HepG2 (cell line): ENCODE results near the gene VPS29. TPM values are rescaled to one million over a fixed set of nuclear protein-coding genes. Genes with fewer than 3 reads are reported as not detected.

Experiments used
- CEBPG ChIP-seq: IDR thresholded peaks from 2 replicates; pipeline ENCODE4 v1.6.1; 2016
- FOXO1 ChIP-seq: sonication (generic); formaldehyde crosslinking; IDR thresholded peaks from 2 replicates; pipeline ENCODE4 v1.4.0; 2020; ENCODE audit warnings: missing genetic modification reagents
- GATA4 ChIP-seq: sonication (generic); IDR thresholded peaks from 2 replicates; pipeline ENCODE4 v1.6.1; 2016; ENCODE audit warnings: antibody characterized with exemption, low read depth, borderline replicate concordance
- MTF2 ChIP-seq: sonication (generic); formaldehyde crosslinking; IDR thresholded peaks from 2 replicates; pipeline ENCODE4 v1.5.0; 2020; ENCODE audit warnings: missing genetic modification reagents, borderline replicate concordance
- MXD4 ChIP-seq: IDR thresholded peaks from 2 replicates; pipeline ENCODE4 v1.6.1; 2016; ENCODE audit warnings: mild to moderate bottlenecking, missing biosample characterization, missing genetic modification reagents
- PHF20 ChIP-seq: sonication (generic); formaldehyde crosslinking; IDR thresholded peaks from 2 replicates; pipeline ENCODE4 v1.5.0; 2020; ENCODE audit warnings: mild to moderate bottlenecking, missing genetic modification reagents
- ZNF326 ChIP-seq: sonication (generic); formaldehyde crosslinking; IDR thresholded peaks from 2 replicates; pipeline ENCODE4 v1.4.0; 2020; ENCODE audit warnings: missing genetic modification reagents, borderline replicate concordance
- ZNF333 ChIP-seq: sonication (generic); formaldehyde crosslinking; IDR thresholded peaks from 2 replicates; pipeline ENCODE4 v1.4.0; 2020; ENCODE audit warnings: mild to moderate bottlenecking, missing genetic modification reagents, borderline replicate concordance
- ZNF441 ChIP-seq: sonication (generic); formaldehyde crosslinking; IDR thresholded peaks from 2 replicates; pipeline ENCODE4 v1.7.0; 2021; ENCODE audit warnings: missing genetic modification reagents, borderline replicate concordance
- ZNF563 ChIP-seq: sonication (generic); formaldehyde crosslinking; IDR thresholded peaks from 2 replicates; pipeline ENCODE4 v1.8.0; 2022; ENCODE audit warnings: mild to moderate bottlenecking, moderate library complexity, missing genetic modification reagents
- polyA plus RNA-seq, 8 experiments: library from polyadenylated mRNA; depleted of rRNA in 3 of 8; stranded (reverse) in 7 of 8; unstranded in 1 of 8; fragments of >200 nt; fragmentation: Illumina TruSeq in 4 of 8; extraction: Trizol in 4 of 8; gene quantifications; 2 replicates each; pipeline versions ENCODE4 v1.2.1 to v1.2.3, GENCODE V29; 2011 to 2016; ENCODE audit warnings: low read depth in 4 of 8, missing spikeins in 1 of 8, mixed read lengths in 1 of 8; ENCODE audit not compliant: insufficient read depth in 1 of 8
- total RNA-seq, 5 experiments: library from RNA; depleted of rRNA; stranded (reverse); fragments of >200 nt; fragmentation: Illumina TruSeq; extraction: Trizol; gene quantifications; 2 replicates each; pipeline ENCODE4 v1.2.3, GENCODE V29; 2016; ENCODE audit warnings: low read depth in 1 of 5
- TF ChIP-seq, protein P1 (sequence below): sonication (generic); formaldehyde crosslinking; IDR thresholded peaks from 2 replicates; pipeline ENCODE4 v1.9.0; 2021; ENCODE audit warnings: missing genetic modification reagents, borderline replicate concordance

VPS29 gene
- total and polyA plus RNA-seq, 2 of the 13 experiments (the other 11 are each of a cell fraction or from before 2014, with no cell fraction given): 107 to 114 TPM

DNA sequence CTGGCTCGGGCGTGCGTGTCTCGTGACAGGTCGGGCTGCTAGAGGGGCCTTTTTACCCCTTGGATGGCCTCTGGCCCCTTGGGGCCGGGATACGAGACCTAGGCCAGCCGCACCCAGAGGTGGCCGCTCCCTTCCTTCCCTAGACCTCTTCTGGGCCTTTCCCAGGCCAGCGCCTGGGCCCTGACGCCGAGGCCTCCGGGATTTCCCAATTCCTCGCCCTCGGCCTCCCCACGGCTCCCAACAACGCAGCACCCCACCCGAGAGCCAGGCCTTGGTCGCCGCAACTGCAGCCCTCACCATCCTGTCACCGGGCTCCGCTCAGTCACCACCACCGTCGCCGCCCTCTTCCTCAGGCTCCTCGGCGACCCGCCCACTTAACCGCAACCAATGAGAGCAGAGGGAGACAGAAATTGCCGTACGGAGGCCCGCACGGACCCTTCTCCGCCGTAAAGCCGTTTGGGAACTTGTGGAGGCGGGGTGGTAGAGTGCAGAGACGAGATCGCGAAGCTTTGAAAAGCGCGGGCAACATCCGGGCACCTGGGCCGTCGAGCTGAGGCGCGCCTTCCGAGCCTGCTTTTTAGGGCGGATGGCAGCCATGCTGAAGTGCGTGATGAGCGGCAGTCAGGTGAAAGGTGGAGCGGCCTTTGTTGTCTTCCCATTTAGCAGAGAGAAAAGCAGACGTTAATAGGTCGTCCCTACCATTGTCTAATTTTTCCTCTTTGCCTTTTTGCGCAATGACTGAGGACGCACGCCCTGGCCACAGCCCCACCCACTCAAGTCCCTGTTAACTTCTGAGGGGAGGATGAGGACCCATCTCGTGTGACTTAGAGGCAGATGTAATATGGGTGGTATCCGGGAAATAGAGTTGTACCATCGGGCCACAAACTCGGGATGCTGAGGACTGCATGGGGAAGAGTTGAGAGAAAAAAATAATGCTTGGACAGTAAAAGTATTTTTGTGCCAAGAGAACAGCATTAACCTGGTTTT is at the start of gene VPS29, which contains the start of gene RAD9B (continued):
- TF ChIP-seq ZNF441 (CRISPR knock-in tag): peak; percentile 83; the same call in 1 of the 2 replicates
- TF ChIP-seq PHF20 (CRISPR knock-in tag): peak; percentile 84
- peak; percentile 98 for TF ChIP-seq ZNF563 (CRISPR knock-in tag)
- TF ChIP-seq ZNF326: no peak
- 0 out of 2 replicates have a peak, but pooled peaks have one; percentile 40 for TF ChIP-seq FOXO1 (CRISPR knock-in tag)
- TF ChIP-seq, protein P1, sequence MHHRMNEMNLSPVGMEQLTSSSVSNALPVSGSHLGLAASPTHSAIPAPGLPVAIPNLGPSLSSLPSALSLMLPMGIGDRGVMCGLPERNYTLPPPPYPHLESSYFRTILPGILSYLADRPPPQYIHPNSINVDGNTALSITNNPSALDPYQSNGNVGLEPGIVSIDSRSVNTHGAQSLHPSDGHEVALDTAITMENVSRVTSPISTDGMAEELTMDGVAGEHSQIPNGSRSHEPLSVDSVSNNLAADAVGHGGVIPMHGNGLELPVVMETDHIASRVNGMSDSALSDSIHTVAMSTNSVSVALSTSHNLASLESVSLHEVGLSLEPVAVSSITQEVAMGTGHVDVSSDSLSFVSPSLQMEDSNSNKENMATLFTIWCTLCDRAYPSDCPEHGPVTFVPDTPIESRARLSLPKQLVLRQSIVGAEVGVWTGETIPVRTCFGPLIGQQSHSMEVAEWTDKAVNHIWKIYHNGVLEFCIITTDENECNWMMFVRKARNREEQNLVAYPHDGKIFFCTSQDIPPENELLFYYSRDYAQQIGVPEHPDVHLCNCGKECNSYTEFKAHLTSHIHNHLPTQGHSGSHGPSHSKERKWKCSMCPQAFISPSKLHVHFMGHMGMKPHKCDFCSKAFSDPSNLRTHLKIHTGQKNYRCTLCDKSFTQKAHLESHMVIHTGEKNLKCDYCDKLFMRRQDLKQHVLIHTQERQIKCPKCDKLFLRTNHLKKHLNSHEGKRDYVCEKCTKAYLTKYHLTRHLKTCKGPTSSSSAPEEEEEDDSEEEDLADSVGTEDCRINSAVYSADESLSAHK: 0 out of 2 replicates have a peak, but pooled peaks have one; percentile 36
- no peak for TF ChIP-seq GATA4
- TF ChIP-seq ZNF333 (CRISPR knock-in tag): peak; percentile 81
- peak; percentile 42; the same call in 1 of the 2 replicates for TF ChIP-seq CEBPG (CRISPR knock-in tag)
- TF ChIP-seq MXD4: peak; percentile 89; the same call in 1 of the 2 replicates
- no peak; the same call in 1 of the 2 replicates for TF ChIP-seq MTF2 (CRISPR knock-in tag)
- TF ChIP-seq, all 625 proteins: peak for 429
